22Rv1 (cell line): ENCODE results near the gene RAI1.

ENCODE experiments used
- CTCF ChIP-seq: fragments of 450-650 bp; IDR thresholded peaks from 2 replicates; pipeline ENCODE4 v1.5.1; 2017; ENCODE audit warnings: mild to moderate bottlenecking
- ZFX ChIP-seq: fragments of 450-650 bp; IDR thresholded peaks from 2 replicates; pipeline ENCODE4 v1.6.1; 2017; ENCODE audit warnings: antibody characterized with exemption, borderline replicate concordance

- no peak for TF ChIP-seq CTCF
- no peak for TF ChIP-seq ZFX
Observed at GRCh38 chr17:17676752-17677151, 4.5 kb upstream of the RAI1 start.
